GM21786 (cell line): ENCODE data around the gene HJURP.
A peak's percentile ranks its signal among the peaks of the same experiment; 100 is the strongest.
"Not testable (repeated sequence)": the region's sequence is repeated elsewhere in the genome, so short reads cannot be mapped to it uniquely, and the experiment has no call there.

ENCODE experiments used
- ATAC-seq: cut with Tn5 transposase; IDR thresholded peaks from one replicate; pipeline ENCODE4 v1.9.1; 2021; ENCODE audit not compliant: unreplicated experiment

The HJURP gene, protein sequence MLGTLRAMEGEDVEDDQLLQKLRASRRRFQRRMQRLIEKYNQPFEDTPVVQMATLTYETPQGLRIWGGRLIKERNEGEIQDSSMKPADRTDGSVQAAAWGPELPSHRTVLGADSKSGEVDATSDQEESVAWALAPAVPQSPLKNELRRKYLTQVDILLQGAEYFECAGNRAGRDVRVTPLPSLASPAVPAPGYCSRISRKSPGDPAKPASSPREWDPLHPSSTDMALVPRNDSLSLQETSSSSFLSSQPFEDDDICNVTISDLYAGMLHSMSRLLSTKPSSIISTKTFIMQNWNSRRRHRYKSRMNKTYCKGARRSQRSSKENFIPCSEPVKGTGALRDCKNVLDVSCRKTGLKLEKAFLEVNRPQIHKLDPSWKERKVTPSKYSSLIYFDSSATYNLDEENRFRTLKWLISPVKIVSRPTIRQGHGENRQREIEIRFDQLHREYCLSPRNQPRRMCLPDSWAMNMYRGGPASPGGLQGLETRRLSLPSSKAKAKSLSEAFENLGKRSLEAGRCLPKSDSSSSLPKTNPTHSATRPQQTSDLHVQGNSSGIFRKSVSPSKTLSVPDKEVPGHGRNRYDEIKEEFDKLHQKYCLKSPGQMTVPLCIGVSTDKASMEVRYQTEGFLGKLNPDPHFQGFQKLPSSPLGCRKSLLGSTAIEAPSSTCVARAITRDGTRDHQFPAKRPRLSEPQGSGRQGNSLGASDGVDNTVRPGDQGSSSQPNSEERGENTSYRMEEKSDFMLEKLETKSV

GRCh38 chr2:233854241-233854981, at the start of gene HJURP:
Gene HJURP, minus strand, starts transcription at chr2:233854535. Its CDS starts 35 bp downstream, at chr2:233854500.
- ATAC-seq = peak; percentile 98

GRCh38 chr2:233901884-233902283, 47.5 kb upstream of the HJURP start:
- no peak for ATAC-seq

GRCh38 chr2:233901367-233901766, 47.0 kb upstream of the HJURP start:
- ATAC-seq = no peak

- not testable (repeated sequence) for ATAC-seq
Observed at GRCh38 chr2:233896253-233896652, 41.9 kb upstream of the HJURP start.

DNA sequence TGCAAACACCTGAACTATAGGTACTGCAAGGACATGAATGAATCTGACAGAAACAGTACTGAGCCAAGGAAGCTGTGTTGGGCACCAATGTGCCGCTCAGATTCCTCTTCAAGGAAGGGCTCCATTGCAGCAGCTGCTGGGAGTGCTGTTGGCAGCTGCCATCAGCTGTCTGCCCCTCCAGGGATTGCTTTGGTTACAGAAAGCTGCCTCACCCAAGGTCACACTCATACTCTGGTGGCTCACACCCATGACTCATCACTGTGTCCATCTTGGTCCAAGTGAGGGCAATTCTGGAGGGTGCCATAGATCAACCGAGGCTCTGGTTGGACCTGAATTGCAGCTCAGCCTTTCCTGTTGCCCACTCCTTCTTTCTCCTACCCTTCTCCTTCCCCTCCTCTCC, 38.5 kb upstream of the HJURP start:
- ATAC-seq = no peak

DNA sequence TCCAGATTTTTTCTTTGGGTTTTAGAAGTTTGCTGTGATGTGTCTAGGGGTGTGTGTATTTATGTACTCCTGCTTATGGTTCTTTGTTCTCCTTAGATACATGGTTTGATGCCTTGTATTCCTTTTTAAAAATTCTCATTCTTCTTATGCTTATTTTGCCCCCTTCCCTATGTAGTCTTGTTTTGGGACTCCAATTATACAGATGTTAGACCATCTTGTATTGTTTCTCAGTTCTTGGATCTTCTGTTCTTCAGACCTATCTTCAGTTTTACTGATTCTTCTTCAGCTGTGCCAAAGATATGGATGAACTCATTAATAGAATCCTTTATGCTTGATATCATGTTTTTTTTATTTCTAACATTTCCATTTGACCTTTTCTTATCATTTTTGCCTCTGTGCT, 28.0 kb upstream of the HJURP start:
- no peak for ATAC-seq

- ATAC-seq = not testable (repeated sequence)
Observed at GRCh38 chr2:233872125-233872524, 17.8 kb upstream of the HJURP start.

GRCh38 chr2:233871432-233871831, 17.1 kb upstream of the HJURP start:
- no peak for ATAC-seq

DNA sequence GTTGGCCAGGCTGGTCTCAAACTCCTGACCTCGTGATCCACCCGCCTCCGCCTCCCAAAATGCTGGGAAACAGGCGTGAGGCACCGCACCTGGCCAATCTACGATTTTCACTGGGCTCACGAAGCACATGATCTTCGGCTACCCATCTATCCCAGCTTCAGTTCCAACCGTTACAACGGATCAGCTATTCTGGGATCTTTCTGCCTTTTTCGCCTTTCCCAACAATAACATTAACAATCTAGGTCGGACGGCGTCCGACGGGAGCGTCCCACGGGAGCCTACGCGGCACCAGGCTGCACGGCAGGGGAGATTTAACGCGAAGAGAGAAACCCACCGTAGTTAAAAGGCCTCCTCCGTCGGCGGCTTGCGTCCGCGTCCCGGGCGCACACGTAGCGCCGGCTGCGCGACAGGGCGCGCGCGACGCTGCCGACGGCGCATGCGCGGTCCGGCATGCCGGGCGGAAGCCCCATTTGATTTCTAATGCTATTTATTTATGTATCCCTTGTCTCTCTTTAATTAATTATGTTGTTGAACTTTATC, 13.7 kb upstream of the HJURP start, which contains the start of gene MSL3B:
Gene MSL3B (minus strand): TSS at position 394 of the 540 bp plus-strand sequence.
- peak; percentile 48 for ATAC-seq

- no peak for ATAC-seq
Observed at GRCh38 chr2:233866479-233866878, 12.1 kb upstream of the HJURP start.

GRCh38 chr2:233865838-233866237, 11.5 kb upstream of the HJURP start:
- no peak for ATAC-seq

- ATAC-seq = no peak
Observed at GRCh38 chr2:233862261-233862768, 8.0 kb upstream of the HJURP start.

GRCh38 chr2:233858331-233858730, 4.0 kb upstream of the HJURP start:
- no peak for ATAC-seq

DNA sequence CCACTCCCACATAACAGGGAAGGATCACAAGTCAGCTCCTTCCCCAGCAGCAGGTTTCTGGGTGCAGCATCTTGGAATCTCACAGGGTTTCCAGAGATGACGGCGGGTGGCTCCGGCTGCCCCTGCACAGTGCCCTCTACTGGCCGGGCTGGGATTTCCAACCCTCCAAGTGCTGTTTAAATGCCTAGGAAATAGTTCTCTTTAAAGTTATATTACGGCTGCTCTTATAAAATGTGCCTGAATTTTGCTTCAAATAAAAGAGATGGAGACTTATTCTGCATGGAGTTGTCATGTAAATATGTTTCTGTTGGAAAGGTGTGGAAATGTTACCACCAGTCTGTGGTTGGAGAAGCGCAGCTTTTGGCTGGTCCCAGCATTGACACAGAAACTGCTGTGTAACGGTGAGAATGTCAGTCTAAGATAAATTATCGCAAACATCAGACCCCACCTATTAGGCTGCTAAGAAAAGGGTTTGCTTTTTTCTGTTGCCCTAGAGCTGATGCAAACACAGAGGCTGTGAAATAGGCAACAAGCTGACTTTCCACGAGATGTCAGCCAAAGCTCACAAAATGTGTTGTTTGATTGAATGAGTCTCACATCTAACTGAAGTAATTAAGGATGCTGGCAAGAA, 3.3 kb upstream of the HJURP start:
- ATAC-seq = no peak

GRCh38 chr2:233856184-233856583, 1.8 kb upstream of the HJURP start:
- no peak for ATAC-seq

- no peak for ATAC-seq
Observed at GRCh38 chr2:233855345-233855744, 1.0 kb upstream of the HJURP start.

- ATAC-seq = no peak
Observed at GRCh38 chr2:233853883-233854240, 473 bp downstream of the HJURP start.

DNA sequence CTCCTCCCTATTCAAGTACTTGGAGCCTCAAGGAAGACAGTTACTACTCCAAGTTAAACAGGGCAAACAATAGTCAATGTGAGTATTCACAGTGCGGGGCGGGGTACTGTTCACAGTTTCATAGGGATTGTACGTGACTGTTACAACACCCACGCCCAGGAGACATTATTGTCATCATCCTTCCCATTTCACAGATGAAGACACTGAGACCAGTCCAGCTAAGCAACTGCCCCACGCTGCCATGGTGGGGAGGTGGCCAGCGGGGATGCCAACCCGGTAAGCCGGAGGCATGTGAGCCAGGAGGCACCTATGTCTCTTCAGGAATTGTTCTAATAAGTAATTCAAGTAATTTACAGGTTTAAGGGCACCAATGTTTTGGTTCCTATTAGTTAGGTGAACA, 982 bp downstream of the HJURP start:
- no peak for ATAC-seq

DNA sequence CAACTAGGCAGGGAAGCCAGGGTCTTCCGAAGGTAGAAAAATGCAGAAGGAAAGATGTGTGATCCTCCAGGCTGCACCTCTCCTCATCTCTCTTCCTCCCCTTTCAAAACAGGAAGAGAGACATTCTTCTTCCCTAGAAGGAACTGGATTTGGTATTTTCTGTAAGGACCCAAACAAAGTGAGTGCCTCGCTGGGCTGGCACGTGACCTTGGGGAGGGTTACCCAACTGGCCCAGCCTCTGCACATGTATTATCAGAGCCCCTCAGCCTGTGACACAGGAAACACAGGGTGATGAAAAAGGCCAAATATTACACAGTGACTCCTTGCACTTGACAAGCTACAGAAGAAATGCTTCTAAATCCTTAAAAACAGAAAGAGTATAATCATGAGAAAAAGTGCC, 2.3 kb downstream of the HJURP start:
- ATAC-seq = no peak

DNA sequence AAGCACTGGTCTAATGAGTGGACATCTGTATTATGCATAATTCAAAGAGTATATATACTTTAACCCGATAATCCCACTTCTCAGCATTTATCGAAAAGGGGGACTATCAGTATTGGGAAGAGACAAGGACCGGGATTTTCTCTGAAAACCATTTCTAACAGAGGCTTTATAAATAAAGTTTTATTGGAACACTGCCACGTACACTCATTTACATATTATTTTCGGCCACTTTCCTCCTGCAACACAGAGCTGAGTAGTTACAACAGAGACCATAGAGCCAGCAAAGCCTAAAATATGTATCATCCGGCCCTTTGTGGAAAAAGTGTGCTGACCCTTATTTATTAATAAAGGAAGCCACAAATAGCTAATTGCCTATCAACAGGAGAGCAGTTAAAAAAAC, 3.2 kb downstream of the HJURP start:
- no peak for ATAC-seq

DNA sequence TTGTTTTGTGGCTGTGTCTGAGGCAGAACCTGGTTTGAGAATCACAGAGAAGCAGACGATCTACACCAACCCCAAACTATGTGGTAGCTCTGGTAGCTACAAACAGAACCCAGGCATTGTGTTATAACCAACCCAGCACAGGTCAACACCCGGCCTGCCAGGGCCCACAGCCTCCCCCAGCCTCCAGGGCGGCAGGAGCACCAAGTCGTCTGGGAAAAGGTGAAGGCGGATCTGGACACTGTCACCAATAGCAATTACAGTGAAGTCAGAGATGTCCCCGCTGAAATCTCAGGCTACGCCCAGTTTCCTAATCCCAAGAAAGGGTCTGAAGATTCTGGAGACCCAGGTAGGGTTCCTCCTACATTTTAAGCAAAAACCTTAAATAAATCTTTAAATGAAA, 3.6 kb downstream of the HJURP start:
- no peak for ATAC-seq
